ENCODE measurements around the gene PKP2. TPM values are rescaled to one million over a fixed set of nuclear protein-coding genes. Genes with fewer than 3 reads are reported as not detected.
"Not testable (repeated sequence)": the region's sequence is repeated elsewhere in the genome, so short reads cannot be mapped to it uniquely, and the experiment has no call there.

PKP2 gene
- total RNA-seq, 2 experiments from 2014 or later: 0.13 to 0.23 TPM

DNA sequence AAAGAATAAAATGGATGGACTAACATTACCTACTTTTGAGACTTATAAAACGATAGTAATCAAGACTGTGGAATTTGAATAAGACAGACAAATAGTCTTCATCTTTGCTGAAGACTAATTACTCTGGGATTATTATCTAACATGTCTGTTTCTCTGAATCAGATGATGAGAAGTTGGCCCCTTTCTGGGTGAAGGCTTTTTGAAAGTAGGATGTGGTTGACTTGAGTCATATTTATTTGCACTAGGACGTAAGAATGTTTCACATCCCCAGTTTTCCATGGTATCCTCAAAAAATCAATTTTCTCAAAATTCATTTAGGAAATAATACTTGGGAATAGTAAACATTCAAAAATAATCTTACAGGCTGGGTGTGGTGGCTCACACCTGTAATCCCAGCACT, 31.8 kb downstream of the PKP2 start:
- no peaks in the 10 kb centered on the region for H3K27me3 Mint-ChIP-seq
- no peaks in the 10 kb centered on the region for H3K36me3 Mint-ChIP-seq (ENCODE audit: low read depth)
- intact Hi-C loops (cut with micrococcal nuclease): no loop called here
- TF ChIP-seq, protein P1, sequence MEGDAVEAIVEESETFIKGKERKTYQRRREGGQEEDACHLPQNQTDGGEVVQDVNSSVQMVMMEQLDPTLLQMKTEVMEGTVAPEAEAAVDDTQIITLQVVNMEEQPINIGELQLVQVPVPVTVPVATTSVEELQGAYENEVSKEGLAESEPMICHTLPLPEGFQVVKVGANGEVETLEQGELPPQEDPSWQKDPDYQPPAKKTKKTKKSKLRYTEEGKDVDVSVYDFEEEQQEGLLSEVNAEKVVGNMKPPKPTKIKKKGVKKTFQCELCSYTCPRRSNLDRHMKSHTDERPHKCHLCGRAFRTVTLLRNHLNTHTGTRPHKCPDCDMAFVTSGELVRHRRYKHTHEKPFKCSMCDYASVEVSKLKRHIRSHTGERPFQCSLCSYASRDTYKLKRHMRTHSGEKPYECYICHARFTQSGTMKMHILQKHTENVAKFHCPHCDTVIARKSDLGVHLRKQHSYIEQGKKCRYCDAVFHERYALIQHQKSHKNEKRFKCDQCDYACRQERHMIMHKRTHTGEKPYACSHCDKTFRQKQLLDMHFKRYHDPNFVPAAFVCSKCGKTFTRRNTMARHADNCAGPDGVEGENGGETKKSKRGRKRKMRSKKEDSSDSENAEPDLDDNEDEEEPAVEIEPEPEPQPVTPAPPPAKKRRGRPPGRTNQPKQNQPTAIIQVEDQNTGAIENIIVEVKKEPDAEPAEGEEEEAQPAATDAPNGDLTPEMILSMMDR (IDR thresholded peaks at IDR 0.05): no peak
- ChIA-PET CTCF (no interaction called here), POLR2A (no interaction called here)
- H3K4me1 Mint-ChIP-seq (ENCODE audit: low read depth): no peaks in the 10 kb centered on the region
- DNase-seq (no peak), ATAC-seq (no peak)
- no peak overlapping the region for H3K4me3 Mint-ChIP-seq
- no peak overlapping the region for H3K27ac Mint-ChIP-seq
- H3K9me3 Mint-ChIP-seq: no peaks in the 10 kb centered on the region

DNA sequence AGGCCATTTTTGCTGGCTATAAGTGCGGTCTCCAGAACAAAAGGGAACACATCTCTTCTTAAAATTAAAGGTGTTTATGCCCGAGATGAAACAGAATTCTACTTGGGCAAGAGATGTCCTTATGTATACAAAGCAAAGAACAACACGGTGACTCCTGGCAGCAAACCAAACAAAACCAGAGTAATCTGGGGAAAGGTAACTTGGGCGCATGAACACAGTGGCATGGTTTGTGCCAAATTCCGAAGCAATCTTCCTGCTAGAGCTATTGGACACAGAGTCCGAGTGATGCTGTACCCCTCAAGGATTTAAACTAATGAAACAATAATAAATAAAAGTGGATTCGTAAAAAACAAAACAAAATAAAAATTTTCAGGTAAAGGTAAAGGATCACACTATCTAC, 33.4 kb downstream of the PKP2 start:
- intact Hi-C loops (cut with micrococcal nuclease): no loop called here
- H3K27me3 Mint-ChIP-seq: peaks cover 1% of the 10 kb centered on the region
- no peak for DNase-seq
- no peaks in the 10 kb centered on the region for H3K9me3 Mint-ChIP-seq
- ChIA-PET CTCF (no interaction called here), POLR2A (no interaction called here)
- H3K4me3 Mint-ChIP-seq: no peak overlapping the region
- H3K27ac Mint-ChIP-seq: no peak overlapping the region
- no peak for ATAC-seq
- H3K36me3 Mint-ChIP-seq (ENCODE audit: low read depth): no peaks in the 10 kb centered on the region
- TF ChIP-seq, protein P1 (IDR thresholded peaks at IDR 0.05): no peak
- H3K4me1 Mint-ChIP-seq (ENCODE audit: low read depth): no peaks in the 10 kb centered on the region

DNA sequence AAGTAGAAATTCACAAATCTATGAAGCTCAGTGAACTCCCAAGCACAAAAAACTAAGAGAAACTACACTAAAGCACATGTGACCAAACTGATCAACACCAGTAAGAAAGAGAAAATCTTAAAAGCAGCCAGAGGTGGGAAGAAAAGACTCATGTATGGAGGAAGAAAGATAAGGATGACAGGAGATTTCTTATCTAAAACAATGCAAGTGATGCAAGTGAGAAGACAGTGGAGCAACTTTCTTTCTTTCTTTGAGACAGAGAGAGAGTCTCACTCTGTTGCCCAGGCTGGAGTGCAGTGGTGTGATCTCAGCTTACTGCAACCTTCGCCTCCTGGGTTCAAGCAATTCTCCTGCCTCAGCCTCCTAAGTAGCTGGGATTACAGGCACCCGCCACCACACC, 34.9 kb downstream of the PKP2 start:
- H3K36me3 Mint-ChIP-seq (ENCODE audit: low read depth); DNase-seq; POLR2A ChIA-PET; H3K27me3 Mint-ChIP-seq; H3K27ac Mint-ChIP-seq; H3K4me1 Mint-ChIP-seq (ENCODE audit: low read depth); H3K4me3 Mint-ChIP-seq; H3K9me3 Mint-ChIP-seq; intact Hi-C loops (cut with micrococcal nuclease); ATAC-seq; CTCF ChIA-PET: not testable (repeated sequence)

DNA sequence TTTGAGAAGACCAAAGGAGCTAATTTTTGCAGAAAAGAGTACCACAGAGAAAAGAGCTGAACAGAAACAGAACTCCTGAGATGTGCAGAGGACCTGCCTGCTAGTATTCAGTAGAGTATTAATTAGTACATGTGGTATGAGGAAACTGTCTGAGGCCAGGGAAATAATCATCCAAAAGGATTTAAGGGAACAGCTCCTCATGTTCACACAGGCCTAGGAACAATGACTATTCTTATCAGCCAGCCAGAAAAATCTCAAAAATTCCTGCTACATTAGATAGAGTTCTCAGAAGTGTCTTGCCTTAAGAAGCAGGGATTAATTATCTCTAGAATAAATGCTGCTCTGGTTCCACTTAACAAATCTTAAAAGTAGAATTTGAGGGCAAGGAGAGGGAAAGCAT, 36.4 kb downstream of the PKP2 start:
- H3K27ac Mint-ChIP-seq: no peak overlapping the region
- H3K4me3 Mint-ChIP-seq: no peak overlapping the region
- no peaks in the 10 kb centered on the region for H3K9me3 Mint-ChIP-seq
- H3K36me3 Mint-ChIP-seq (ENCODE audit: low read depth): no peaks in the 10 kb centered on the region
- ChIA-PET CTCF (no interaction called here), POLR2A (no interaction called here)
- no peak for DNase-seq
- H3K27me3 Mint-ChIP-seq: peaks cover 6% of the 10 kb centered on the region
- TF ChIP-seq, protein P1 (IDR thresholded peaks at IDR 0.05): no peak
- no peaks in the 10 kb centered on the region for H3K4me1 Mint-ChIP-seq (ENCODE audit: low read depth)
- no peak for ATAC-seq
- intact Hi-C loops (cut with micrococcal nuclease): no loop called here

DNA sequence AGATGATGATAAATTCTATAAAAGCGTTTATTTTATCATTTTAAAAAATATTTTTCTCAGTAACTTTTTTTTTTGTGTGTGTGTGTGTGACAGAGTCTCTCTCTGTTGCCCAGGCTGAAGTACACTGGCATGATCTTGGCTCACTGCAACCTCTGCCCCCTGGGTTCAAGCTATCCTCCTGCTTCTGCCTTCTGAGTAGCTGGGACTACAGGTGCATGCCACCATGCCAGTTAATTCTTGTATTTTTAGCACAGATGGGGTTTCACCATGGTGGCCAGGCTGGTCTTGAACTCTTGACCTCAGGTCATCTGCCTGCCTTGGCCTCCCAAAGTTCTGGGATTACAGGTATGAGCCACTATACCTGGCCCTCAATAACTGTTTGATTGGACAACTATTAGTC, 37.2 kb downstream of the PKP2 start:
- intact Hi-C loops (cut with micrococcal nuclease): no loop called here
- Mint-ChIP-seq H3K27me3 (peaks cover 6% of the 10 kb centered on the region), H3K4me1 (ENCODE audit: low read depth) (no peaks in the 10 kb centered on the region), H3K27ac (no peak overlapping the region), H3K9me3 (no peaks in the 10 kb centered on the region), H3K4me3 (no peak overlapping the region), H3K36me3 (ENCODE audit: low read depth) (no peaks in the 10 kb centered on the region)
- no peak for ATAC-seq
- ChIA-PET CTCF (no interaction called here), POLR2A (no interaction called here)
- TF ChIP-seq, protein P1 (IDR thresholded peaks at IDR 0.05): no peak
- DNase-seq: no peak

DNA sequence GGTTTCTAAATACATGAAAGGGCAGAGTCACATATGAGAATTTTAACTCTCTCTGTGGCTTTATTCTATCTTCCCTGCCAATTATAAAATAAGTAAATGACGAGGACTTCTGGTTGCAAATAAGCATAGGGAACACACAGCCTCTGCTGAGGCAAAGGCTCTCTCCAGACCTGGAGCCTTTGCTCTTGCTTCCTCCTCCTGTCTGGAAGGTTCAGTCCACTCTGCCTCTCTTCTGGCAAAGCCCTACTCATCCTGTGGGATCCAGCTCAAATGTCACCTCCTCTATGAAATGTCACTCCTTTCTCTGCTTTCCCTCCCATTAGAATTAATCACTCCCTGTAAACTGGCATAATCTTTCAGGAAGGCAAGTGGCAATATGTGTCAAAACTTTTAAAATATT, 41.9 kb downstream of the PKP2 start:
- H3K27ac Mint-ChIP-seq: no peak overlapping the region
- CTCF ChIA-PET: no interaction called here
- TF ChIP-seq, protein P1 (IDR thresholded peaks at IDR 0.05): no peak
- intact Hi-C loops (cut with micrococcal nuclease): no loop called here
- H3K4me3 Mint-ChIP-seq: no peak overlapping the region
- H3K27me3 Mint-ChIP-seq: peaks cover 7% of the 10 kb centered on the region
- no peaks in the 10 kb centered on the region for H3K4me1 Mint-ChIP-seq (ENCODE audit: low read depth)
- POLR2A ChIA-PET: no interaction called here
- no peak for ATAC-seq
- no peaks in the 10 kb centered on the region for H3K36me3 Mint-ChIP-seq (ENCODE audit: low read depth)
- DNase-seq: no peak
- H3K9me3 Mint-ChIP-seq: no peaks in the 10 kb centered on the region

All from activated CD8-positive, alpha-beta T cell treated with anti-CD3 and anti-CD28 coated beads for 36 hours (primary cell).